NT2/D1 (cell line): Measurements from ENCODE around the gene CLCN6.

Source experiments
- DNase-seq: peaks from one replicate; pipeline ENCODE4 v3.0.0-alpha.2; 2011; ENCODE audit warnings: low read depth, low spot score
- H3K27me3 ChIP-seq: 2 replicates; pipeline ENCODE4 v1.6.0; 2011; ENCODE audit warnings: mild to moderate bottlenecking; ENCODE audit not compliant: insufficient read length, insufficient read depth
- H3K36me3 ChIP-seq: 2 replicates; pipeline ENCODE4 v1.6.1; 2011; ENCODE audit warnings: mild to moderate bottlenecking, low read length, mixed read lengths; ENCODE audit not compliant: insufficient read depth, insufficient read length
- H3K4me1 ChIP-seq: 2 replicates; pipeline ENCODE4 v1.5.1; 2011; ENCODE audit not compliant: insufficient read depth, insufficient read length
- H3K4me3 ChIP-seq: 2 replicates; pipeline ENCODE4 v1.5.1; 2011; ENCODE audit warnings: low read depth; ENCODE audit not compliant: insufficient read length
- H3K9ac ChIP-seq: 2 replicates; pipeline ENCODE4 v1.6.0; 2011; ENCODE audit warnings: low read depth; ENCODE audit not compliant: insufficient read length
- H3K9me3 ChIP-seq: 2 replicates; pipeline ENCODE4 v1.5.1; 2011; ENCODE audit warnings: mild to moderate bottlenecking, low read length; ENCODE audit not compliant: insufficient read depth
- SUZ12 ChIP-seq: IDR thresholded peaks from 2 replicates; pipeline ENCODE4 v1.6.1; 2011; ENCODE audit not compliant: insufficient read length, insufficient read depth; ENCODE audit errors: extremely low read depth
- YY1 ChIP-seq: IDR thresholded peaks from 2 replicates; pipeline ENCODE4 v1.6.1; 2011; ENCODE audit not compliant: insufficient read length, insufficient read depth
- ZNF274 ChIP-seq: IDR thresholded peaks from 2 replicates; pipeline ENCODE4 v1.6.1; 2011; ENCODE audit warnings: mild to moderate bottlenecking, low read depth, low read length

CLCN6 gene

DNA sequence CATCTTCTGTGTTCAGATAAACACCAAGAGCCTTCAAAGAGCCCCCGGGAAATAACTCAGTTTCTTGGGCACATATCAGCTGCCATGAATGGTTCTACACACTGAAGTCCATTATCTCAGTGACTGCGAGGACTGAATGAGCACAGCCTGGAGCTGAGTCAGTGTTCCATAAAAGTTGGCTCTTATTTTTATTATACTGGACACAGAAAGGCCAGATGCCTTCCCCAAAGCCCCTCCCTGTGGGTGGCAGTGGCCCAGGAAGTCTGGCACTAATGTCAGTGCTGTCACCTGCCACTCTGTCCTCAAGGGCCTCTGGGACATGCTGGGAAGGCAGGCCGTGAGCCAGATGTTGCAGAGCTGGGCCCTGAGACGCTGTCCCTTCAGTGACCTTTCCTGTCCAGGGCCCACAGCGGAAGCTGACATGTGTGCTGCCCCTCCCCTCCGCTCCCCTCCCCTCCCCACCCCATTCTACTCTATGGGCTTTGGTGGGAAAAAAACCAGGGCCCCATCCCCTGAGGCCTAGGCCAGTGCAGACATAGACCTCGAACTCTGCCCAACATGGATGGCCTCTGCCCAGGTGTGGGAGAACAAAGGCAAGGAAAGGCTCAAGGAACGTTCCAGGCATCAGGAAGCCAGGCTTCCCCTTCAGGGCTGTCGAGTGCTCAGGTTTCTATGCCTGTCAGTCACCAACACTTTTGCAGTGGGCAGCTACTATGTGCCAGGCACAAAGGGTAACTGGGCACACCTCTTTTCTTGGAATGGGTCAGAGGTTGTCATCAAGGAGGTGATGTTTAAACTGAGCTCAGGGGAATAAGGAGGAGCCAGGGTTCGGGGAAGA, 75.1 kb downstream of the CLCN6 start:
- no peak for TF ChIP-seq SUZ12
- TF ChIP-seq ZNF274: no peak
- no peak for TF ChIP-seq YY1
- no peak for DNase-seq
- peaks cover 8% of the 10 kb centered on the region for H3K4me1 ChIP-seq
- no peaks in the 10 kb centered on the region for H3K9me3 ChIP-seq
- H3K4me3 ChIP-seq: no peak overlapping the region
- no peaks in the 10 kb centered on the region for H3K27me3 ChIP-seq
- H3K9ac ChIP-seq: no peak overlapping the region
- H3K36me3 ChIP-seq: no peaks in the 10 kb centered on the region

GRCh38 chr1:11881749-11882441, 75.9 kb downstream of the CLCN6 start:
- no peak for DNase-seq
- no peaks in the 10 kb centered on the region for H3K36me3 ChIP-seq
- peaks cover 8% of the 10 kb centered on the region for H3K4me1 ChIP-seq
- no peak overlapping the region for H3K4me3 ChIP-seq
- no peak for TF ChIP-seq YY1
- TF ChIP-seq SUZ12: no peak
- no peak for TF ChIP-seq ZNF274
- no peaks in the 10 kb centered on the region for H3K9me3 ChIP-seq
- no peak overlapping the region for H3K9ac ChIP-seq
- no peaks in the 10 kb centered on the region for H3K27me3 ChIP-seq

DNA sequence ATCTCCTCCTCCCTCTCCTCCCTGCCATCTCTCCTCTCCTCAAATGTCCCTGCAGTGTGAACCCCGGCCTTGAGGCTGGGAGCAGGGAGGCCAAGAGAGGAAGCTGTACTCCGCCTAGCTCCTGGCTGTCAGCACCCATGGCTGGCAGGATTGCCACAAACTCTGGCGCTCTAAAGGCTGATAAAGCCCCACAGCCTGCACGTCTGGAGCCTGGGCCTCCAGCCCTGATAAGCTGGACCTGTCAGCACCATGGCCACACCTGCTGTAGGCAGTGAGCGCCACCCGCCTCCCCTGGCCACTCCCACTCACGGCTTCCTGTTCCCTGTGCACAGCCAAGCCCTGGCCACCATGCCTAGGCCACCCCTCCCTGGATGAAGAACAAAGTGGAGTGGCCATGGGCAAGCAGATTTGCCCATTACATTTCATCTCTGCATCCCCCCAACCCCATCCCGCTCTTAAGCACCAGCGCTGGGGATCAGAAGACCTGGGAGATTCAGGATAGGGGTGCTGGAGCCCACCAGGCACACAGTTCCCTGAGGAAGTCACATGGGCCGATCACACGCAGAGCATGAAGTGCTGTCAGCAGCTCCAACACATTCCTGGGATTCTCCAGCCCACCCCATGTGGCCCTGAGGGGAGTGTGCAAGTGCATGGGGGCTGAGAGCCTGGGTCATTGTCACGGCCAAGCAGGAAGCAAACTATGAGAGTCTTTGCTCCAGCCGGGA, 77.0 kb downstream of the CLCN6 start:
- Histone ChIP-seq H3K36me3 (no peaks in the 10 kb centered on the region), H3K9me3 (no peaks in the 10 kb centered on the region), H3K9ac (no peak overlapping the region), H3K4me1 (peaks cover 8% of the 10 kb centered on the region), H3K27me3 (no peaks in the 10 kb centered on the region), H3K4me3 (no peak overlapping the region)
- peak; percentile 56 for DNase-seq
- no peak for TF ChIP-seq YY1
- no peak for TF ChIP-seq ZNF274
- no peak for TF ChIP-seq SUZ12

GRCh38 chr1:11885916-11886315, 79.9 kb downstream of the CLCN6 start:
- TF ChIP-seq ZNF274 (no peak), YY1 (no peak), SUZ12 (no peak)
- H3K27me3 ChIP-seq: no peaks in the 10 kb centered on the region
- no peaks in the 10 kb centered on the region for H3K36me3 ChIP-seq
- peaks cover 8% of the 10 kb centered on the region for H3K4me1 ChIP-seq
- no peak for DNase-seq
- no peaks in the 10 kb centered on the region for H3K9me3 ChIP-seq
- no peak overlapping the region for H3K9ac ChIP-seq
- H3K4me3 ChIP-seq: no peak overlapping the region

GRCh38 chr1:11886986-11887665, 81.1 kb downstream of the CLCN6 start:
- Histone ChIP-seq H3K4me3 (no peak overlapping the region), H3K36me3 (no peaks in the 10 kb centered on the region), H3K9me3 (no peaks in the 10 kb centered on the region), H3K27me3 (no peaks in the 10 kb centered on the region), H3K4me1 (peaks cover 8% of the 10 kb centered on the region), H3K9ac (no peak overlapping the region)
- no peak for DNase-seq
- TF ChIP-seq YY1 (no peak), SUZ12 (no peak)

DNA sequence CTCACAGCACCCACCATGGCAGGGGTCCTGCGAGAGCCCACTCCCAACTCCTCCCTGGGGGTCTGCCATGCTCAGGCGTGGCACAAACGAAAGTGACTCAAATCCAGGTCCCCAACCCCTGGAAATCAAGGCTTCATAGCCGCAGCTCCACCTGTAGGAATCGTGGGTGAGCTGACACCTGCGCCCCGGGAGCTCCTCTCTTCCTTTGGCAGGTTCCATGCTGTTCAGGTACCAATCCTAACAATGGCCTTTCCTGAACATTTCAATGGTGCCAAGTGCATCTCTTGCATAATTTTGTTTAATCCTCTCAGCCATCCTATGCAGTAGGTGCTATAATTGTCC, 81.6 kb downstream of the CLCN6 start:
- H3K4me3 ChIP-seq: no peak overlapping the region
- H3K27me3 ChIP-seq: no peaks in the 10 kb centered on the region
- TF ChIP-seq YY1 (no peak), SUZ12 (no peak), ZNF274 (no peak)
- H3K4me1 ChIP-seq: peaks cover 8% of the 10 kb centered on the region
- H3K9me3 ChIP-seq: no peaks in the 10 kb centered on the region
- no peaks in the 10 kb centered on the region for H3K36me3 ChIP-seq
- DNase-seq: no peak
- no peak overlapping the region for H3K9ac ChIP-seq
